HG02870 (cell line): ENCODE results near the gene COL28A1.
A peak's percentile ranks its signal among the peaks of the same experiment; 100 is the strongest.
"Not testable (repeated sequence)": the region's sequence is repeated elsewhere in the genome, so short reads cannot be mapped to it uniquely, and the experiment has no call there.

Experiments used
- ATAC-seq: cut with Tn5 transposase; IDR thresholded peaks from one replicate; pipeline ENCODE4 v1.9.1; 2021; ENCODE audit warnings: mild to moderate bottlenecking, moderate library complexity; ENCODE audit not compliant: unreplicated experiment

The COL28A1 gene

GRCh38 chr7:7476381-7476780 lies 59.3 kb downstream of the COL28A1 start:
- ATAC-seq = no peak

- ATAC-seq = no peak
These were observed 60.1 kb downstream of the COL28A1 start for GRCh38 chr7:7475601-7476000.

- ATAC-seq = no peak
These were observed 61.2 kb downstream of the COL28A1 start for GRCh38 chr7:7474436-7474835.

- not testable (repeated sequence) for ATAC-seq
These were observed 70.5 kb downstream of the COL28A1 start for GRCh38 chr7:7464991-7465765.

- ATAC-seq = no peak
These were observed 81.7 kb downstream of the COL28A1 start for GRCh38 chr7:7454000-7454399.

- no peak for ATAC-seq
These were observed 83.0 kb downstream of the COL28A1 start for GRCh38 chr7:7452652-7453051.

- no peak for ATAC-seq
These were observed 83.6 kb downstream of the COL28A1 start for GRCh38 chr7:7452119-7452518.

- no peak for ATAC-seq
These were observed 86.6 kb downstream of the COL28A1 start for GRCh38 chr7:7449055-7449454.

GRCh38 chr7:7446616-7447015 lies 89.1 kb downstream of the COL28A1 start:
- ATAC-seq = no peak

GRCh38 chr7:7443806-7444350 lies 91.8 kb downstream of the COL28A1 start:
- no peak for ATAC-seq

GRCh38 chr7:7439564-7439963 lies 96.1 kb downstream of the COL28A1 start:
- ATAC-seq = no peak

GRCh38 chr7:7438851-7439250 lies 96.8 kb downstream of the COL28A1 start:
- no peak for ATAC-seq

GRCh38 chr7:7435978-7436377 lies 99.7 kb downstream of the COL28A1 start:
- ATAC-seq = no peak

- no peak for ATAC-seq
These were observed 101.3 kb downstream of the COL28A1 start for GRCh38 chr7:7434329-7434728.

- no peak for ATAC-seq
These were observed 101.9 kb downstream of the COL28A1 start for GRCh38 chr7:7433811-7434210.

- no peak for ATAC-seq
These were observed 102.7 kb downstream of the COL28A1 start for GRCh38 chr7:7432979-7433378.

- ATAC-seq = no peak
These were observed 106.9 kb downstream of the COL28A1 start for GRCh38 chr7:7428806-7429205.

- ATAC-seq = no peak
These were observed 108.3 kb downstream of the COL28A1 start for GRCh38 chr7:7427363-7427762.

- no peak for ATAC-seq
These were observed 109.0 kb downstream of the COL28A1 start for GRCh38 chr7:7426676-7427075.

GRCh38 chr7:7425321-7425720 lies 110.4 kb downstream of the COL28A1 start:
- ATAC-seq = no peak

GRCh38 chr7:7424151-7424873 lies 111.4 kb downstream of the COL28A1 start:
- peak; percentile 84 for ATAC-seq

GRCh38 chr7:7422641-7423040 lies 113.0 kb downstream of the COL28A1 start:
- no peak for ATAC-seq
